PFSK-1 (cell line): Measurements from ENCODE around the gene CDH26.

ENCODE experiments used
- FOXP2 ChIP-seq: optimal IDR thresholded peaks from 2 replicates; pipeline ENCODE3; 2011; ENCODE audit warnings: borderline replicate concordance, control low read depth, inconsistent platforms; ENCODE audit not compliant: insufficient read depth; ENCODE audit errors: extremely low read length, extremely low read depth
- POLR2AphosphoS5 ChIP-seq: IDR thresholded peaks from 2 replicates; pipeline ENCODE4 v1.6.1; 2012; ENCODE audit warnings: low read depth, mild to moderate bottlenecking, control low read depth, low read length, moderate library complexity
- REST ChIP-seq, 2 experiments: IDR thresholded peaks; 2 replicates each; pipeline versions ENCODE4 v1.6.1 to v1.8.0; 2011 to 2012; ENCODE audit warnings: low read depth in 2 of 2, low read length in 2 of 2, control low read depth in 1 of 2, inconsistent platforms in 1 of 2, mild to moderate bottlenecking in 1 of 2, moderate library complexity in 1 of 2; ENCODE audit not compliant: insufficient read depth in 1 of 2
- SIN3A ChIP-seq: IDR thresholded peaks from 2 replicates; pipeline ENCODE4 v1.6.1; 2012; ENCODE audit warnings: mild to moderate bottlenecking, low read length, moderate library complexity, borderline replicate concordance; ENCODE audit not compliant: insufficient read depth
- TAF1 ChIP-seq: IDR thresholded peaks from 2 replicates; pipeline ENCODE4 v1.6.1; 2012; ENCODE audit warnings: low read length, control low read depth, borderline replicate concordance; ENCODE audit not compliant: insufficient read depth

Gene CDH26

GRCh38 chr20:60022849-60023248 is 64.6 kb downstream of the CDH26 start:
- no peak for TF ChIP-seq FOXP2
- no peak for TF ChIP-seq TAF1
- TF ChIP-seq POLR2AphosphoS5, result no peak
- TF ChIP-seq REST (IDR thresholded peaks at IDR 0.05; ENCODE audit: insufficient read depth in 1 of 2, low read depth in 2 of 2, low read length in 2 of 2), result no peak
- no peak for TF ChIP-seq SIN3A

GRCh38 chr20:60024245-60024644 is 66.0 kb downstream of the CDH26 start:
- TF ChIP-seq POLR2AphosphoS5 (no peak), FOXP2 (no peak), REST (IDR thresholded peaks at IDR 0.05; ENCODE audit: insufficient read depth in 1 of 2, low read depth in 2 of 2, low read length in 2 of 2) (no peak), SIN3A (no peak), TAF1 (no peak)

GRCh38 chr20:60024801-60025200 is 66.6 kb downstream of the CDH26 start:
- TF ChIP-seq FOXP2 (no peak), TAF1 (no peak), REST (IDR thresholded peaks at IDR 0.05; ENCODE audit: insufficient read depth in 1 of 2, low read depth in 2 of 2, low read length in 2 of 2) (no peak), SIN3A (no peak), POLR2AphosphoS5 (no peak)

GRCh38 chr20:60026010-60026409 is 67.8 kb downstream of the CDH26 start:
- TF ChIP-seq SIN3A (no peak), TAF1 (no peak), REST (IDR thresholded peaks at IDR 0.05; ENCODE audit: insufficient read depth in 1 of 2, low read depth in 2 of 2, low read length in 2 of 2) (no peak)

- TF ChIP-seq REST (IDR thresholded peaks at IDR 0.05; ENCODE audit: insufficient read depth in 1 of 2, low read depth in 2 of 2, low read length in 2 of 2), result no peak
- TF ChIP-seq SIN3A, result no peak
- TF ChIP-seq POLR2AphosphoS5, result no peak
- TF ChIP-seq TAF1, result no peak
- TF ChIP-seq FOXP2, result no peak
These were observed 72.2 kb downstream of the CDH26 start for GRCh38 chr20:60030471-60030870.
